ENCODE measurements around the gene SLC11A2.

The SLC11A2 gene

GRCh38 chr12:51033457-51034089 lies 7.4 kb upstream of the SLC11A2 start:
- no peak for TF ChIP-seq CSDC2 (CRISPR knock-in tag; IDR thresholded peaks at IDR 0.05)
- no peak for TF ChIP-seq OSR1 (CRISPR knock-in tag; IDR thresholded peaks at IDR 0.05)
- no peak for TF ChIP-seq ZC3H10 (CRISPR knock-in tag; IDR thresholded peaks at IDR 0.05)
- TF ChIP-seq TSHZ2 (CRISPR knock-in tag; IDR thresholded peaks at IDR 0.05) = no peak
- no peak for TF ChIP-seq ZNF70 (CRISPR knock-in tag; IDR thresholded peaks at IDR 0.05)
- no peak for TF ChIP-seq POU6F1 (CRISPR knock-in tag; IDR thresholded peaks at IDR 0.05; ENCODE audit: borderline replicate concordance, low read depth)
- no peak for ATAC-seq

GRCh38 chr12:51033048-51033447 lies 6.9 kb upstream of the SLC11A2 start:
- ATAC-seq = no peak
- TF ChIP-seq ISL1 (CRISPR knock-in tag; IDR thresholded peaks at IDR 0.05) = no peak
- TF ChIP-seq ZFP3 (CRISPR knock-in tag; IDR thresholded peaks at IDR 0.05) = no peak
- no peak for TF ChIP-seq CSDC2 (CRISPR knock-in tag; IDR thresholded peaks at IDR 0.05)
- no peak for TF ChIP-seq GLIS3 (CRISPR knock-in tag; IDR thresholded peaks at IDR 0.05)
- TF ChIP-seq BACH2 (CRISPR knock-in tag; IDR thresholded peaks at IDR 0.05; ENCODE audit: borderline replicate concordance) = no peak
- TF ChIP-seq RARB (CRISPR knock-in tag; IDR thresholded peaks at IDR 0.05) = no peak

- TF ChIP-seq ISL1 (CRISPR knock-in tag; IDR thresholded peaks at IDR 0.05) = no peak
- no peak for TF ChIP-seq PPARA (CRISPR knock-in tag; IDR thresholded peaks at IDR 0.05; ENCODE audit: borderline replicate concordance)
- no peak for TF ChIP-seq ZNF8 (CRISPR knock-in tag; IDR thresholded peaks at IDR 0.05)
- TF ChIP-seq OSR1 (CRISPR knock-in tag; IDR thresholded peaks at IDR 0.05) = no peak
- no peak for TF ChIP-seq CSDC2 (CRISPR knock-in tag; IDR thresholded peaks at IDR 0.05)
- TF ChIP-seq ZFP30 (CRISPR knock-in tag; IDR thresholded peaks at IDR 0.05) = no peak
- TF ChIP-seq ZNF565 (CRISPR knock-in tag; conservative IDR thresholded peaks at IDR 0.05; ENCODE audit: low read depth) = no peak
- no peak for TF ChIP-seq CSRNP3 (CRISPR knock-in tag; IDR thresholded peaks at IDR 0.05)
- TF ChIP-seq TSHZ2 (CRISPR knock-in tag; IDR thresholded peaks at IDR 0.05) = no peak
- TF ChIP-seq CREB5 (CRISPR knock-in tag; IDR thresholded peaks at IDR 0.05; ENCODE audit: low read depth) = no peak
- no peak for TF ChIP-seq BACH2 (CRISPR knock-in tag; IDR thresholded peaks at IDR 0.05; ENCODE audit: borderline replicate concordance)
- no peak for TF ChIP-seq RARB (CRISPR knock-in tag; IDR thresholded peaks at IDR 0.05)
- TF ChIP-seq GLIS3 (CRISPR knock-in tag; IDR thresholded peaks at IDR 0.05) = no peak
- no peak for TF ChIP-seq ZNF70 (CRISPR knock-in tag; IDR thresholded peaks at IDR 0.05)
- no peak for TF ChIP-seq PATZ1 (CRISPR knock-in tag; IDR thresholded peaks at IDR 0.05; ENCODE audit: borderline replicate concordance)
- TF ChIP-seq TOX (CRISPR knock-in tag; IDR thresholded peaks at IDR 0.05; ENCODE audit: borderline replicate concordance) = no peak
- no peak for TF ChIP-seq POU6F1 (CRISPR knock-in tag; IDR thresholded peaks at IDR 0.05; ENCODE audit: borderline replicate concordance, low read depth)
- TF ChIP-seq ZC3H10 (CRISPR knock-in tag; IDR thresholded peaks at IDR 0.05) = no peak
- no peak for TF ChIP-seq ZFP3 (CRISPR knock-in tag; IDR thresholded peaks at IDR 0.05)
- no peak for TF ChIP-seq ESRRG (CRISPR knock-in tag; IDR thresholded peaks at IDR 0.05)
- ATAC-seq = no peak
These were observed 2.6 kb upstream of the SLC11A2 start for GRCh38 chr12:51028813-51029150.
